ENCODE results near the gene NLRP11. TPM values are rescaled to one million over a fixed set of nuclear protein-coding genes. Genes with fewer than 3 reads are reported as not detected.

Gene NLRP11
- total and polyA plus RNA-seq, 9 of the 15 experiments (the other 6 are each of a cell fraction or from before 2014, with no cell fraction given) = 0.07 to 0.29 (median 0.12) TPM; not detected in 1

GRCh38 chr19:55867101-55867500 lies 35.3 kb upstream of the NLRP11 start:
- Histone ChIP-seq H3K79me2 (ENCODE audit: control insufficient read depth, insufficient read depth, low read length) (no peaks in the 10 kb centered on the region), H3K9ac (ENCODE audit: insufficient read depth in 1 of 2, low read depth in 2 of 2, low read length in 2 of 2) (no peak overlapping the region), H4K20me1 (replicated peaks; ENCODE audit: control insufficient read depth, insufficient read depth, low read length) (no peaks in the 10 kb centered on the region), H3K9me1 (ENCODE audit: control insufficient read depth, insufficient read depth, low read length) (no peaks in the 10 kb centered on the region), H3K36me3 (ENCODE audit: control insufficient read depth, insufficient read depth, low read length) (no peaks in the 10 kb centered on the region), H3K27me3 (ENCODE audit: control insufficient read depth in 2 of 2, insufficient read depth in 2 of 2, low read length in 2 of 2) (peaks cover 0 to 25% of the 10 kb centered on the region in 2 experiments; a peak in 2 of 5 replicates), H3K9me3 (replicated peaks; ENCODE audit: control insufficient read depth, insufficient read depth, low read depth, low read length) (no peaks in the 10 kb centered on the region), H3K4me3 (no peak overlapping the region), H3K27ac (ENCODE audit: extremely low read depth, low read depth, low read length) (no peak overlapping the region), H2AFZ (ENCODE audit: low read depth, low read length) (no peak overlapping the region), H3K4me2 (ENCODE audit: insufficient read depth, low read length) (no peak overlapping the region), H3K4me1 (replicated peaks in 1 of 2; ENCODE audit: control insufficient read depth in 2 of 2, insufficient read depth in 2 of 2, low read length in 2 of 2) (no peaks in the 10 kb centered on the region)
- 3% methylated on average over 7 of the region's 7 CpGs for WGBS (ENCODE audit: insufficient coverage, low coverage, missing lambda C conversion rate)
- TF ChIP-seq KDM2B (CRISPR knock-in tag; IDR thresholded peaks at IDR 0.05) (no peak), MEF2A (IDR thresholded peaks at IDR 0.05; ENCODE audit: control insufficient read depth, low read depth, low read length) (no peak), SIN3A (IDR thresholded peaks at IDR 0.05; ENCODE audit: borderline replicate concordance in 2 of 2, control insufficient read depth in 1 of 2, low read depth in 2 of 2, low read length in 2 of 2) (no peak), E2F3 (CRISPR knock-in tag; IDR thresholded peaks at IDR 0.05) (no peak), BCOR (IDR thresholded peaks at IDR 0.05) (no peak), CBX3 (IDR thresholded peaks at IDR 0.05; ENCODE audit: borderline replicate concordance in 1 of 2, low read length in 2 of 2) (no peak), EWSR1 (IDR thresholded peaks at IDR 0.05; ENCODE audit: borderline replicate concordance, low read depth, partially characterized antibody) (no peak), ATF1 (CRISPR knock-in tag; IDR thresholded peaks at IDR 0.05) (no peak), ATF1 (tag; IDR thresholded peaks at IDR 0.05) (no peak), CLOCK (CRISPR knock-in tag; IDR thresholded peaks at IDR 0.05; ENCODE audit: borderline replicate concordance) (no peak), GABPB1 (CRISPR knock-in tag; IDR thresholded peaks at IDR 0.05) (no peak)
- ChIA-PET CTCF (ENCODE audit: low intra/inter-chr PET ratio) (no interaction called here), POLR2A (no interaction called here)
- intact Hi-C loops (cut with micrococcal nuclease) (no loop called here), in situ Hi-C loops (cut with MboI) (no loop called here)
- no peak for ATAC-seq
- FAIRE-seq = no peak
- DNase-seq (ENCODE audit: extremely low read depth in 1 of 4, low spot score in 3 of 4) = no peak
- no TSS peak for BruUV-seq (replicated peaks)
